Eye (tissue), 1 donor: Measurements from ENCODE around the gene CCL4.
"Not testable (repeated sequence)": the region's sequence is repeated elsewhere in the genome, so short reads cannot be mapped to it uniquely, and the experiment has no call there.

ENCODE experiments used
- DNase-seq: peaks from one replicate; pipeline ENCODE4 v3.0.0-alpha.2; 2015

The CCL4 gene

DNA sequence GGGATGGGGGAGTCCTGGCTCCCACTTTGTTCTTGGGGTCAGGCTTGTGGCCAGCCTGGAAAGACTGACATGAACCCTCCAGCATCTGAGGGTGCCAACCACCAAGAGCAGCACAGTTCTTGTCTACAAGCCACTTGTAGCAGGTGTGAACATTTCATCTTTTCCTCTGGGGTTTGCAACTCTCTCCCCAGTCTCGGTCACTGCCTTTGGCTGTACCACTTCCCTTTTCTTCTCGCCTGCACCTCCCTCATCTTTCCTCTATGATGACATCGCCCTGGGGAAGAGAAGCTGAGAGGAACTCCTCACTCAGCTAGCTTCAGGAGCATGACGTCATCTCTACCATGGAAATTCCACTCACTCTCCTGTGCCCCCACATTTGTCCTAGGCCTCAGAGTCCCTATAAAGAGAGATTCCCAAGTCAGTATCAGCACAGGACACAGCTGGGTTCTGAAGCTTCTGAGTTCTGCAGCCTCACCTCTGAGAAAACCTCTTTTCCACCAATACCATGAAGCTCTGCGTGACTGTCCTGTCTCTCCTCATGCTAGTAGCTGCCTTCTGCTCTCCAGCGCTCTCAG, at the start of gene CCL4:
CCL4 (plus strand) TSS at position 427 of the 575 bp plus-strand sequence; CDS start at position 506, 79 bp downstream.
- DNase-seq: not testable (repeated sequence)

GRCh38 chr17:36055171-36055570, 48.5 kb upstream of the CCL4 start:
- no peak for DNase-seq

DNA sequence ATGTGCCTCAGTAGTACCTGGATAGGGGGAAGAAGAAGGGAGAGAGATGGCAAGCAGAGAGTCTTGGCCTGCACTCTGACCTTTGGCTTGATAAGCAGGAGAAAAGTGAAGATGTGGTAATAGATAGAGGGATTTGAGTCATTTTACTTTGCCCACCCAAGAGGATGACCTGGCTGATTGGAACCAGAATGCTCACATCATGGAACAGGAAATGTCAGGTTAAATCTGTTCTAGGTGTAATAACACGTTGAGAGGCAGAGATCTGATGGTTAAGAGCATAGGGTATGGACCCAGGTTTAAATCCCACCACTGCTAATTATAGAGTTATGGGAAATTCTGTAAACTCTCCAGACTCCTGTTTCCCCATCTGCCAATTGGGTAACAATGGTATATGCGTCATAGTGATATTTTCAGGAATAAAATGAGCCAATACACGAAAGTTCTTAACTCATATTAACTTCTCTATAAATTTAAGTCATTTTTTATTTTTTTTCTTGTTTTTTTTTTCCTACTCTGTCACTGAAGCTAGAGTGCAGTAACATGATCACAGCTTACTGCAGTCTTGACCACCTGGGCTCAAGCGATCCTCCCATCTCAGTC, 47.6 kb upstream of the CCL4 start:
- no peak for DNase-seq

DNA sequence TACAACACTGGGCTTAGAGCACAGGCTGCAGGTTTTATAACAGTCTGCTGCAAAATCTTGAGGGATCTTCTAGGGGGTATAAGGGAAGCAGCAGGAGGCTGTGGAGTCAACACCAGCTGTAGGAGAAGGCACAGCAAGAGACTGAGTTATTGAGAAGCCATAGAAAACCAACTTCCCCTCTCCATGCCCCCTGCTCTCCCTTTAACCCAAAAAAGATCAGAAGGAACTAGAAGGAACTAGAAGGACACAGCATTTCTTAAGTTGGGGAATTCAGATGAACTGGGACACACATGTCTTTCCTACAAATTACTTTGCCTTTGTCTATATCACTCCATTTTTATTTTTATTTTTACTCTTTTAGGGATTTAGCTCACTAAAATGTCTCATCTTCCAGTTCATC, 45.7 kb upstream of the CCL4 start:
- DNase-seq: no peak

- DNase-seq: no peak
Observed at GRCh38 chr17:36059406-36059805, 44.2 kb upstream of the CCL4 start.

DNA sequence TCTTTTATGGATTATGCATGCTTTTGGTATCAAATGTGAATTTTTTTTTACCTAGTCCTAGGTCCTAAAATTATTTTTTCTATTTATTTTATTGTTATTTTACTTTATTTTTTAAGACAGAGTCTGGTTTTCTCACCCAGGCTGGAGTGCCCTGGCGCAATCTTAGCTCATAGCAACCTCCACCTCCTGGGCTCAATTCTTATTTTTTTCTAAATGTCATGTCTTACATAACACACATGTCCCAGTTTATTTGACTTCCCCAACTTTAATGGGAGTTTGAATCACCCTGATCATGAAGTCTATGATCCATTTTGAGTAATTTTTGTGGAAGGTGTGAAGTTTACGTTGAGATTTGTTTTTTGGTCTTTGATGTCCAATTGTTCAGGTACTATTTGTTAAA, 42.8 kb upstream of the CCL4 start:
- DNase-seq: no peak

GRCh38 chr17:36063786-36064541, 39.7 kb upstream of the CCL4 start, which contains the start of gene CCL18:
Gene CCL18 (plus strand): TSS chr17:36064272. CDS start chr17:36064343, 71 bp downstream.
- DNase-seq: no peak

DNA sequence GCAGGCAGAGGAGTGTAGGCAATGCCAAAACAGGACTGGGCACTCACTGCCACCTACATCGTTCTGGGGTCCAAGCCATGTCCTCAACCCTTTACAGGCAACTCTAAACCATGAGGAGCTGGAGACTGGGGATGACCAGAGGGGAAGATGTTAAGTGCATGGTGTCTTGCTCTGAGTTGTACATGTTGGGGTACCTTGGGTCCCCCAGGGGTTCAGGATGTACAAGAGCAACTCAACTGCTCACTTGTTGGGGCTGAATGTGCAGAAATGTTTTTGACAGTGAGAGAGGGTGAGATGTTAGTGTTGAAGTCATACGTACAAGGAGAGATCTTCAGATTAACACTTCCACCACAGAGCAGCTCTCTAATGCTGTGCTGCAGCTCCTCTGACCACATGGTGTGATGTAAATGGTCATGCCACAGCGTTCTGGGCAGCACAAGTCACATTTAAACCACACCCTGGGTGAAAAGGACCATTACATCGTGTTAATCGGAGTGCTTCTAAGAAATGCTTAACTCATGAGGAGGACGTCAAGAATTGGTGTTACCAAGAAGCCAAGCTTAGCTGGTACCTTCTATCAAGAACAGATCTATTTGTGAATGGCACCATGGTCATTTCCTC, 37.2 kb upstream of the CCL4 start:
- no peak for DNase-seq

- no peak for DNase-seq
Observed at GRCh38 chr17:36068524-36068923, 35.1 kb upstream of the CCL4 start.

- DNase-seq: no peak
Observed at GRCh38 chr17:36069136-36069535, 34.5 kb upstream of the CCL4 start.

- DNase-seq: no peak
Observed at GRCh38 chr17:36070427-36070826, 33.2 kb upstream of the CCL4 start.

DNA sequence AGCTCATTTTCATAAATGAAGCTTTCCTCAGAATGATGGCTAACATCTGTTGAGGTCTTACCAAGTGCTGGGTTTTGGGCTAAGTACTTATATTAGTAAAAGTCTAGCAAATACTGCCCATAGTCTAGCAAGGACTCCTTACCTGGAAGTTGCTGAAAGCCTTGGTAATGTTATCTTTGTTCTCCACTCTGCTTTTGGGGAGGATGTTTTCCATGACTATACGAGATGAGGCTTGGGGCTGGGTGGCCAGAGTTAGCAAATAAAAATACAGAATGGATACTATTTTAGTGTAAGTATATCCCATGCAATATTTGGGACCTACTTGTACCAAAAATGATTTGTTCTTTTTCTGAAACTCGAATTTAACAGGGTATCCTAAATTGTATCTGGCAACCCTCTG, 31.9 kb upstream of the CCL4 start:
- DNase-seq: no peak

GRCh38 chr17:36072431-36073121, 31.1 kb upstream of the CCL4 start:
- DNase-seq: peak; percentile 61

GRCh38 chr17:36074365-36074764, 29.3 kb upstream of the CCL4 start:
- DNase-seq: no peak

DNA sequence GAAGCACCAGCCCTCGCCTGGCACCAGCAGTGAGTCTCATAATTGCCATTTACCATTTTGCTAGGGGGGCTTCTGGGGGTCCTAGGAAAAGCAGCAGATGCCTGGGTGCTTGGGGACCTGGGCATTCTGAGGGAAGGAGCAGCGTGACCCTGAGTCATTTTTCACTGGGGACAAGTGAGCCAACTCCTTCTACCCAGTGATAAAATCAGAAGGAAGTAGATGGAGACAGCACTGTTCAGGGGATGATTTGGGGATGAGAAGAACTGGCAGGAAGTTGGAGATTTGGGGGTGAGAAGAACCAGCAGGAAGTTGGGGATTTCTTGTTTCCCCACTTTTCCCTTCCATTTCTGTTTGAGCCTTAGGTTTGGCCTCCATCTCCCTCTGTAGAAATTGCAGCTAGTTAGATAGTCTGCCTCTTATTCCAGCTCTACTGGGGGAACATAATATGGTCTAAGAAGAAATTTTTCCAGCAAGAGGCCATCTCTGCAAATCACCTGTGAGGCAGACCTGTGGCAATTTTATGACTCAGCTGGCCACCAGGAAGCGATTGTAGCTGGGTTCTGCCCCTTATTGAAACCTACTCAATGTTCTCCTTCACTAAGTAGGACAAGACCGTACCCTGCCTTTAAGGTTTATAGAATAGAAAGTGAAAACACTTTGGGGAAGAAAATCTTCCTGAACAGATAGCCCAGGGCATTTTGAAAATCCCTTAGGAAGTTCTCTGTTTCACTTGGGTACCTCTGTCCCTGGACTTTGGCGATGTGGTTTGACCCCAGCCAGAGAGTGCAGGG, 21.8 kb upstream of the CCL4 start:
- not testable (repeated sequence) for DNase-seq

DNA sequence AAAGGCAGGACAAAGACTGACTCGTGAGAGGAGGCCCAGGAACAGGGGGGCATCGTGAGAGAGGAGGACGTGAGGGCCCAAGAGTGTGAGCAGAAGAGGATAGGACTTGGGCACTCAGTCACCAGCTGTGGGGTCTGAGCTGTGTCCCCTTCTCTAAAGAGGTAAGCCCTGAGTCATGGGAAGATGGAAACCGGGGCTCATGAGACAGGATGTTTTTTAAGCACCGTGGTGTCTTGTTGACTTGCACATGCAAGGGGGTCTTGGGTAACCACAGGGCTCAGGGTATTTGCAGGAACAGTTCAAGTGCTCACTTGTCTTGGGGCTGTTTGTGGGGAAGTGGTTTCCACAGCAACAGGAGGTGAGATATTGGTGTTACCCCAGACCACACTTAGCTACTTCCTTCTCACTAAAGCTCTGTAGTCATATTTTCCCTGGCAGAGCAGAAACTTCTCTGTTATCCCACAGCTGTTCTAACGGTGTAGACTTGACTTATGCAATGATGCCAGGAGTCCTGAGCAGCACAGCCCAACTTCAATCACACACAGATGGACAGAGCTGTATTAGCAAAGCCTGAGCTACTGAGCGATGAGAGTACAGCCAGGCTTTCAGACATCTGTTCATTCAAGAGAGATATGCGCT, 21.0 kb upstream of the CCL4 start:
- peak; percentile 6 for DNase-seq

GRCh38 chr17:36083691-36084090, 19.9 kb upstream of the CCL4 start:
- not testable (repeated sequence) for DNase-seq

- no peak for DNase-seq
Observed at GRCh38 chr17:36085765-36086164, 17.9 kb upstream of the CCL4 start.

- no peak for DNase-seq
Observed at GRCh38 chr17:36086791-36087190, 16.8 kb upstream of the CCL4 start.

DNA sequence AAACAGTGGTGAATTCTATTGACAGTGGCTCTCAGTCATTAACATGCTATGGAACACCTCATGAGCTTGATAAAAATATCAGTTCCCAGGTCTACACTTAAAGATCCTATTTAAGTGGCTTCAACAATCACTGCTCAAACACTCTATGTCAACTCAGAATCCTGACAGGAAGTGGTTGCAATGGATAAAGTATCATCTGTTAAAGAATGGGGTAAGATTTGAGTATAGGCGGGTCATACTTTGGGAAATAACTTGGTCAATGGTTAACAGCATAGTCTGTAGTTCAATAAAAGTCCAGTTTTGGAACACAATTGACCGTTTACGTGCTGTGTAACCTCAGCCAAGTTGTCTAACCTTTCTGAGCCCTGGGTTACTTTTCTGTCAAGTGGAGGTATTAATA, 16.2 kb upstream of the CCL4 start:
- not testable (repeated sequence) for DNase-seq

DNA sequence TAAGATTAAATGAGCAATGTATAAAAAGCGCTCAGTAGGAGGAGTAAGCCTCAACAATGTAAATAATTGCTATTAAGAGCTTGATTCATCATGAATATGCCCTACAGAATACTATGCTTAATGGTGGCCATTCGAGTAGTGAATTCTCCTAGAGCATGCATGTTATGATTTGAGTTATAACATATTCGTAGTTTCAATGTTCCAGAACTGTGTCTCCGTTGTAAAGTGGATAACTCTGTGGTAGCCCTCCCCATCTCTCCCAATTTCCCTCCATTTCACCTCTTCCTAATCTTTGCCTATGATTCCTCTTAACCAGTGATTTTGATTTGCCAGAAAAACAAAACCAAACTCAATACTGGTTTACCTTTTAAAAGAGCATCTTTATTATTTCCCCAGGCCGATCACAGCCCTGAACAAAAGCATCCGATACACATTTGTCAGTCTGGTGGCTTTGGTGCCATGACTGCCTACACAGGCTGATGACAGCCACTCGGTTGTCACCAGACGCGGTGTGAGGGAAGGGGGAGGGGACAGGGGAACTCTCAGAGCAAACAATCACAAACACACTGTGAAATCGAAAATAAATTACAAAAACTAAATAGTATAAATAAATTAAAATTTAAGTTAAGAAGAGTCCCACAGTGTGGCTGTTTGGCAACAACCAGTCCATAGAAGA, 15.6 kb upstream of the CCL4 start:
- not testable (repeated sequence) for DNase-seq
